ENCODE results near the gene VPS37B. TPM values are rescaled to one million over a fixed set of nuclear protein-coding genes. Genes with fewer than 3 reads are reported as not detected.
A peak's percentile ranks its signal among the peaks of the same experiment; 100 is the strongest.

The VPS37B gene
- total and polyA plus RNA-seq, 2 donors (not counting 3 experiments of a cell fraction or from before 2014, with no cell fraction given), result 39.5 to 45.9 TPM

DNA sequence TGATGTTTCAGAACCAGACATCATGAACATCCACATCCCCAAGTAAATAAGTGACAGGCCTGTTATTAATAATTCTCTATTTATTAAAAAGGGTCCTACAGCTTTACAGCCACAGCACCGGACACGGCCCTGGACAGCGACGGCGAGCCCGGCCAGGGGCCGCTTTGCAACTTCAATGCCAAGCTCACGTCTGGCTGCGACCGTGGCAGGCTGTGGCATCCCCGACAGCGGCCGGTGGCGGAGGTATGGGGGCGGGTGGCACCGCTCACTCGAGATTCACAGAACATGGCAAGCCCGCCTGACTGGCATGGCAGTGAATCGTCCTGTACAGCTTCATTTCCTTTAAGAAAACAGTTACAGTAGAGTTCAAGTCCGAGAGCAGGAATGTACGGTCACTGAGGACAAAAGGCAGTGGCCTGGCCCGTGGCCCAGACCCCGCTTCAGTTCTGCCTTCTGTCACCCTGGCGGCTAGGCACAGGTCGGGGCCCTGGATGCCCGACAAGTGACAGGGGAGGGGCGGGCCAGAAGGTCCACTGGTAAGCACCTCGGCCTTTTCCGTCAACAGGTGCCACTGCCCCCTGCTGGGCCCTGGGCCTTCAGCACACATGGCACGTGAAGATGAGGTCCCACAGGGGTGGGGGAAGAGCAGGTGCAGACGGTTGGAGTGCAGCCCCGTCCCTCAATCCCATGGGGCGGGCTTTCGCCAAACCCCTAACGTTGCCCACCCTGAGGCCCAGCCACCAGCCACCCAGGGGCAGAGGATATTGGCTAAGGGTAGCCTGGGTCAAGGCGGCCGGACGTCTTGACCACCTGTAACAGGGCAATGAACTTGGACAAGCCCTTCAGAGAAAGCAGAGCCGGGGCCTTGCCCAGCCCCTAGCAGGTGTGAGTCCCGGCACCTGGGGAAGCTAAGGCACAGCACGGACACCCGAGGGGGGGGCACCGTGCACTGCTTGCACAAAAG, 30.4 kb downstream of the VPS37B start:
- CTCF ChIA-PET, result interaction anchor here (1.0 to 10.5 kb wide), 6 partner anchors 15 to 373 kb away, joined by 3 to 200 read pairs (median 5); no protein-coding TSS in a partner anchor
- Histone ChIP-seq H3K36me3 (ENCODE audit: control insufficient read depth in 2 of 2, extremely low read depth in 1 of 2, insufficient read depth in 2 of 2, low read length in 2 of 2) (peaks cover 28 to 36% of the 10 kb centered on the region in 2 experiments), H3K27ac (ENCODE audit: insufficient read depth, low read depth, low read length) (no peak overlapping the region)

More for the DNA sequence above, 30.4 kb downstream of the VPS37B start:
- peaks cover 10% of the 10 kb centered on the region for H3K79me2 ChIP-seq (ENCODE audit: control insufficient read depth, insufficient read depth, low read length)
- no peak overlapping the region for H2AFZ ChIP-seq (ENCODE audit: low read depth, low read length)
- BruUV-seq (replicated peaks), result no TSS peak
- no peak for FAIRE-seq
- no peak overlapping the region for H3K4me3 ChIP-seq (replicated peaks in 1 of 3; ENCODE audit: insufficient read depth in 1 of 3, low read depth in 1 of 3, low read length in 3 of 3)
- dilution Hi-C loops (cut with MboI; ENCODE audit: extremely low pct_ligation_motif_present, low sequenced_read_pairs) (no loop called here), intact Hi-C loops (cut with micrococcal nuclease) (loop anchor here (5.0 kb wide), 1 partner anchor 372 kb away; no protein-coding TSS in a partner anchor)
- H3K9me3 ChIP-seq (replicated peaks; ENCODE audit: control insufficient read depth, insufficient read depth, low read length), result no peaks in the 10 kb centered on the region
- no peaks in the 10 kb centered on the region for H3K9me1 ChIP-seq (replicated peaks; ENCODE audit: control insufficient read depth, extremely low read depth, insufficient read depth, low read length)
- POLR2A ChIA-PET, result no interaction called here
- no peaks in the 10 kb centered on the region for H3K27me3 ChIP-seq (ENCODE audit: control insufficient read depth in 2 of 2, insufficient read depth in 2 of 2, low read length in 2 of 2)
- peak; percentile 40 for DNase-seq (ENCODE audit: low read depth, low spot score)
- H3K4me2 ChIP-seq (ENCODE audit: insufficient read depth, low read length), result no peak overlapping the region
- no peaks in the 10 kb centered on the region for H4K20me1 ChIP-seq (replicated peaks; ENCODE audit: control insufficient read depth, extremely low read depth, insufficient read depth, low read length)
- TF ChIP-seq FOS (IDR thresholded peaks at IDR 0.05; ENCODE audit: borderline replicate concordance, insufficient read depth, low read length) (no peak), POLR2AphosphoS5 (IDR thresholded peaks at IDR 0.05; ENCODE audit: insufficient read depth, low read depth, low read length) (peak; percentile 13), POLR2A (IDR thresholded peaks at IDR 0.05; ENCODE audit: low read depth, low read length) (no peak), MYC (IDR thresholded peaks at IDR 0.05; ENCODE audit: low read depth, low read length) (no peak), GATA2 (IDR thresholded peaks at IDR 0.05; ENCODE audit: insufficient read depth, insufficient read length, low read depth, low read length) (no peak), JUN (IDR thresholded peaks at IDR 0.05; ENCODE audit: borderline replicate concordance, insufficient read depth, insufficient read length, low read depth) (no peak)
- TF ChIP-seq, protein P1, sequence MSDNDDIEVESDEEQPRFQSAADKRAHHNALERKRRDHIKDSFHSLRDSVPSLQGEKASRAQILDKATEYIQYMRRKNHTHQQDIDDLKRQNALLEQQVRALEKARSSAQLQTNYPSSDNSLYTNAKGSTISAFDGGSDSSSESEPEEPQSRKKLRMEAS (IDR thresholded peaks at IDR 0.05; ENCODE audit: insufficient read depth, insufficient read length), result no peak
- TF ChIP-seq, protein P2, sequence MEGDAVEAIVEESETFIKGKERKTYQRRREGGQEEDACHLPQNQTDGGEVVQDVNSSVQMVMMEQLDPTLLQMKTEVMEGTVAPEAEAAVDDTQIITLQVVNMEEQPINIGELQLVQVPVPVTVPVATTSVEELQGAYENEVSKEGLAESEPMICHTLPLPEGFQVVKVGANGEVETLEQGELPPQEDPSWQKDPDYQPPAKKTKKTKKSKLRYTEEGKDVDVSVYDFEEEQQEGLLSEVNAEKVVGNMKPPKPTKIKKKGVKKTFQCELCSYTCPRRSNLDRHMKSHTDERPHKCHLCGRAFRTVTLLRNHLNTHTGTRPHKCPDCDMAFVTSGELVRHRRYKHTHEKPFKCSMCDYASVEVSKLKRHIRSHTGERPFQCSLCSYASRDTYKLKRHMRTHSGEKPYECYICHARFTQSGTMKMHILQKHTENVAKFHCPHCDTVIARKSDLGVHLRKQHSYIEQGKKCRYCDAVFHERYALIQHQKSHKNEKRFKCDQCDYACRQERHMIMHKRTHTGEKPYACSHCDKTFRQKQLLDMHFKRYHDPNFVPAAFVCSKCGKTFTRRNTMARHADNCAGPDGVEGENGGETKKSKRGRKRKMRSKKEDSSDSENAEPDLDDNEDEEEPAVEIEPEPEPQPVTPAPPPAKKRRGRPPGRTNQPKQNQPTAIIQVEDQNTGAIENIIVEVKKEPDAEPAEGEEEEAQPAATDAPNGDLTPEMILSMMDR (IDR thresholded peaks at IDR 0.05; ENCODE audit: extremely low read depth in 1 of 2, insufficient read depth in 1 of 2, low read depth in 1 of 2, low read length in 2 of 2), result peak; percentile 54 to 73
- H3K4me1 ChIP-seq (ENCODE audit: control insufficient read depth, extremely low read depth, insufficient read depth, low read length), result peaks cover 4% of the 10 kb centered on the region
- no peak overlapping the region for H3K9ac ChIP-seq (replicated peaks; ENCODE audit: extremely low read depth, insufficient read depth, low read length)
